Lower lobe of right lung (tissue), 2 donors: ENCODE data around the gene MYO1D. TPM values are rescaled to one million over a fixed set of nuclear protein-coding genes. Genes with fewer than 3 reads are reported as not detected.

Source experiments
- ATAC-seq, 2 donors: fragments of 200-7000 bp; cut with Tn5 transposase; one replicate each; pipeline ENCODE4 v1.9.1; 2020 to 2022; ENCODE audit warnings: mild to moderate bottlenecking in 2 of 2, moderate library complexity in 2 of 2
- DNase-seq: peaks from one replicate; pipeline ENCODE4 v3.0.0-alpha.2; 2020
- H3K27ac ChIP-seq: fragments of 200-600 bp; one replicate; pipeline ENCODE4 v1.8.0; 2022
- H3K27me3 ChIP-seq: fragments of 200-600 bp; one replicate; pipeline ENCODE4 v1.8.0; 2022; ENCODE audit warnings: low read depth
- H3K36me3 ChIP-seq: fragments of 200-600 bp; one replicate; pipeline ENCODE4 v1.8.0; 2022; ENCODE audit warnings: mild to moderate bottlenecking
- H3K4me1 ChIP-seq: fragments of 200-600 bp; one replicate; pipeline ENCODE4 v1.8.0; 2022
- H3K4me3 ChIP-seq: fragments of 200-600 bp; one replicate; pipeline ENCODE4 v1.8.0; 2022; ENCODE audit warnings: mild to moderate bottlenecking
- H3K9me3 ChIP-seq: fragments of 200-600 bp; one replicate; pipeline ENCODE4 v1.8.0; 2022
- CTCF ChIP-seq: fragments of 200-600 bp; IDR thresholded peaks from one replicate; pipeline ENCODE4 v1.8.0; 2022; ENCODE audit warnings: antibody characterized with exemption, mild to moderate bottlenecking
- intact Hi-C: fragments of 100-400 bp; cut with DNase I; formaldehyde crosslinking; loops from one replicate; pipeline ENCODE4 v1.11.0; 2022
- total RNA-seq: library from RNA; stranded (reverse); fragmentation: NEBNext Ultra II Directional; extraction: Animal tissue kit (Norgen Biotek cat#: 25700); gene quantifications from one replicate; pipeline ENCODE4 v1.2.1, GENCODE V29; 2021
- donor health status: DM: no; HTN: yes; CAD: no; lungs with severe emphysema.

The MYO1D gene
- total RNA-seq, 1 donor from 2014 or later = 58.0 TPM

- no peak for TF ChIP-seq CTCF
- intact Hi-C loops = no loop called here
- DNase-seq = no peak
- ATAC-seq = no peak
- H3K4me3 ChIP-seq = no peak overlapping the region
- no peaks in the 10 kb centered on the region for H3K27me3 ChIP-seq
- H3K4me1 ChIP-seq = peaks cover 27% of the 10 kb centered on the region
- H3K36me3 ChIP-seq = no peaks in the 10 kb centered on the region
- H3K27ac ChIP-seq = no peak overlapping the region
- no peaks in the 10 kb centered on the region for H3K9me3 ChIP-seq
These were observed 71.6 kb downstream of the MYO1D start for GRCh38 chr17:32805029-32805976.

GRCh38 chr17:32803544-32803943 lies 73.4 kb downstream of the MYO1D start:
- H3K36me3 ChIP-seq = no peaks in the 10 kb centered on the region
- no peak for TF ChIP-seq CTCF
- no peak for ATAC-seq
- intact Hi-C loops = no loop called here
- no peak for DNase-seq
- H3K27ac ChIP-seq = no peak overlapping the region
- H3K27me3 ChIP-seq = no peaks in the 10 kb centered on the region
- no peak overlapping the region for H3K4me3 ChIP-seq
- H3K9me3 ChIP-seq = no peaks in the 10 kb centered on the region
- peaks cover 18% of the 10 kb centered on the region for H3K4me1 ChIP-seq

GRCh38 chr17:32802306-32802705 lies 74.6 kb downstream of the MYO1D start:
- H3K9me3 ChIP-seq = no peaks in the 10 kb centered on the region
- peaks cover 16% of the 10 kb centered on the region for H3K4me1 ChIP-seq
- H3K4me3 ChIP-seq = no peak overlapping the region
- H3K27ac ChIP-seq = no peak overlapping the region
- intact Hi-C loops = no loop called here
- DNase-seq (no peak), ATAC-seq (no peak)
- H3K36me3 ChIP-seq = no peaks in the 10 kb centered on the region
- no peak for TF ChIP-seq CTCF
- H3K27me3 ChIP-seq = no peaks in the 10 kb centered on the region

GRCh38 chr17:32801641-32802040 lies 75.3 kb downstream of the MYO1D start:
- H3K4me1 ChIP-seq = peaks cover 16% of the 10 kb centered on the region
- no peaks in the 10 kb centered on the region for H3K27me3 ChIP-seq
- DNase-seq = no peak
- no peak for ATAC-seq
- intact Hi-C loops = no loop called here
- no peak overlapping the region for H3K4me3 ChIP-seq
- no peaks in the 10 kb centered on the region for H3K36me3 ChIP-seq
- TF ChIP-seq CTCF = no peak
- H3K9me3 ChIP-seq = no peaks in the 10 kb centered on the region
- no peak overlapping the region for H3K27ac ChIP-seq

- no peak overlapping the region for H3K4me3 ChIP-seq
- no peak overlapping the region for H3K27ac ChIP-seq
- H3K27me3 ChIP-seq = no peaks in the 10 kb centered on the region
- no peak for ATAC-seq
- H3K4me1 ChIP-seq = peaks cover 16% of the 10 kb centered on the region
- intact Hi-C loops = no loop called here
- no peak for DNase-seq
- TF ChIP-seq CTCF = no peak
- H3K36me3 ChIP-seq = no peaks in the 10 kb centered on the region
- H3K9me3 ChIP-seq = no peaks in the 10 kb centered on the region
These were observed 75.7 kb downstream of the MYO1D start for GRCh38 chr17:32801193-32801592.
